RKO (cell line): ENCODE data around the gene TCF7L1.

Experiments
- DNase-seq: peaks from one replicate; pipeline ENCODE4 v3.0.0-alpha.2; 2016; ENCODE audit warnings: low spot score

TCF7L1 gene

DNA sequence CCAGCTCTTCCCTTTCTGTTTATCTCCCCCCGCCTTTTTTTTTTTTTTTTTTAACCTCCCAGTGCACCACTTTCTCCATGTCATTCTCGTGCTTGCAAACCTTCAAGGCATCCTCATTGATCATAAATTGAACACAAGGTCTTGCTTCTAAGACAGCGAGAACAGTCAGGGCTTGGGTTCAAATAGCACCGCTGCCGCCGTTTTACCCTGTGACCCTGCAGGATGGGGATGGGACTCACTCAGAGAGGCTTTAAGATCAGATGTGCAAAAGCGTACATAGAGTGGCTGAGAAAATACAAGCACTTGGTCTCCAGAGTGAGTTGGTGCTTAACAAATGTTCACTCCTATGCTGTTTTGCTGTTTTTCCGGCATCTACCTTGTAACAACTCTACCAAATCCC lies 93.6 kb downstream of the TCF7L1 start:
- DNase-seq: no peak

DNA sequence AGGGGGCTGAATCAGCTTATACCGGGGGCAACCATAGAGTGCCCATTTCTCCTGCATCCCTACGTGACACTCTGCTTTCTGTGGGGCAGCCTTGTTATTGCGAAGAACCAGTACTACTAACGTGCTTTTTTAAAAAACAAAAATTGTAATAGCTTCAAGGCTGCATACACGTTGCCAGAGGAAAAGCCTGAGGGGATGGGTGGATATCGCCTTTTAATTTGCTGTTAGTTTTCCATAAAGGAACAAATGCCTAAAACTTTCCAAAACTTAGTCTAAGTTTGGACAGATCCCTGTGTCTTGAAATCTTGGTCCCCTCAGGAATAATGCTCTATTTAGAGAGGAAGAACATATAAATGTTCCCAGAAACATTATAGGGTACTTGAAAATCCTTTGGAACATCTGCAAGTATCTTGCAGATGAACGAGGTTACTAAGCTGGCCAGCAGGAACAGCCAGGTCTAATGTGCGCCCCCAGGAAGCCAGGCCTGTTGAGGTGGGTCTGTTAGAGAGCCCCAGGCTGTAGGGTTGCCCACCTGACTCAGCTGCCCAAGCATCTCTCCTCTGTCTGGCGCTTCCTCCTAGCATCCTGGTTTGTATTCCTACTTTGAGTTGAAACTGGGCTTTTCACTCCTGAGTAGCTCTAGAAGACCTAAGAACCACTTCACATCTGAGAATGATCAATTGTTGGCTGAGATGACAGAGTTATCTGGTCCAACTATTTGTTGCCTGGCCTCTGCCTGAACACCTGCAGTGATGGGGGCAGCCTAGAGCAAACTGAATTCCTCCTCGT lies 97.7 kb downstream of the TCF7L1 start:
- no peak for DNase-seq

DNA sequence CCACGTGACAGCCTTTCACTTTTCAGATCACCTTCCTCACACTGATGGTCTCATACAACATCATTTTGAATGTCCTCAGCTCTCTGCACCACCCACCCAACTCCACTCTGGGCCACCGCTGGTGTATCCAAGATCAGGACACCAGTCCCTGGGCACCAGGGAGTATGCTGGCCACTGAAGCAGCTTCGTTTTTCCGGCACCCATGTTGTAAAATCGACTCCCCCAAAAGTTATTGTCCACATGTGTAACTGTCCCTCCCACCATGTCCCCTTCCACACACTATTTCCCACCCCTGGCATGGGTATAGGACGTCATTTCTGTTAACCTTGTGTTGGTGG lies 98.2 kb downstream of the TCF7L1 start:
- no peak for DNase-seq

DNA sequence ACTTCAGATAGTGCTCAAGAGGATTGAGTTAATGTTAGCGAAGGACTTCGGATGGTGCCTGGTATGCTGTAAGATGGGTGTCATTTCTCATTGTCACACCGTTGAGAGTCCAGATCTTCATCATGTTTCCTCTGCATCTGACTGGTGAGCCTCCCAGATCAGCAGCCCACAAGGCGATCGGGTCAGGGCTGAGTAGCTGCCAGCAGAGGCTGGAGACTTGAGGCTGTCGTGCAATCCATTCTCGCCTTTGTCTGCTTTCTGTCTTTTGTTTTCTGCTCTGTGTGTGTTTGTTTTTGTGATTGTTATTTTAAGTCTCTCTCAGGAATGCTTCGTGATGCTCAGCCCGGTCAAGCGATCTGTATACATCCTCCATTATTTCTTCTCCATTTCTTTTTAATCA lies 98.8 kb downstream of the TCF7L1 start:
- no peak for DNase-seq

DNA sequence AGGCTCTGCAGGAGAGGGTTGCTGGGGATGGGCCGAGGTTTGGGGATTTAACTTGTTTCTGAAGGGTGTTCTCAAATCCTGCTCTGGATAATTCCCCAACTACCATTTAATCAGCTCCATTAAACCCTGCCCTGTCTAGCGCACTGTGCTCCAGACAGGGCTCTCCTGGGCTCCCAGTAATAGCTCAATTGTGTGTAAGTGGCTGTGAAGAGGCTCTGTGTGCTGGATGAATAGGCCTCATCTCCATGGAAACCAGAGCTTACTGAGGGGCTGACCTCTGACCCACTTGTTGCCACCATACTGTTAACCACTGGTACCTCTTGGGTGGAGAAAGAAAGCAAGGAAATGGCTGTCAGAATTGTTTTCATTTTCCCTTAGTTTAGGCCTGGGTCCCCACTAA lies 101.7 kb downstream of the TCF7L1 start:
- no peak for DNase-seq

DNA sequence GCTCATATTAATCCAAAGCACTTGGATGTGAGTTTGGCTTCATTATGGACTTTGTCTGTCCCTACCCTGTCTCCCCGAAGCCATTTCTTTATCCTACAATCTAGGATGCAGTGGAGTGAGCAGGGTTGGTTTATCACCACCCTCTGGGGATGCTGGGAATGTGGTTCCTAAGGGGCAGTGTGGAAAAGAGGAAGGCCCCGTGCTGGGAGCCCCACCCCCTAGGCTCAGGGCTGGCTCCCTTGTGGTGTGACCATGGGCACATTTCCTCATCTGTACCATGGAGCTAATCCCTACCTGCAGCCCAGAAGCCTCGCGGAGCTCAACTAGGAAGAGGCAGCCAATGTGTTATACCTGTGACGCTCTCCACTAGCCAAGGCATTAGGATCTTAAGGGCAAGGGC lies 102.1 kb downstream of the TCF7L1 start:
- no peak for DNase-seq

DNA sequence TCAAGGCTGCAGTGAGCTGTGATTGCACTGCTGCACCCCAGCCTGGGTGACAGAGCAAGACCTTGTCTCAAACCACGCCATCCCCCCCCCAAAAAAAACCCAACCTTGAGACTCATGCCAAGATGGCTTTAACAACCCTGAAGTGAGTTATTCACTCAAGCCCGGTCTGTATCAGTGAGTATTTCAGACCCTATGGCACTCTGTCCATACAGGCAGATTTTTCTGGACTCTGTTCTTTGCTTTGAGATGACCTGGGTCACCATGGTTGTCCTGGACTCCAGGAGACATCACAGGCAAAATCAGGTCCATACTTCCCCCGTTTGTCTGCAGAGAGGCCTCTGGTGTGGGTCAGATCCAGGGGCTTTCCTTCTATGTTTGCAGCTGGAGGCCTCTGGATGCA lies 102.9 kb downstream of the TCF7L1 start:
- no peak for DNase-seq

DNA sequence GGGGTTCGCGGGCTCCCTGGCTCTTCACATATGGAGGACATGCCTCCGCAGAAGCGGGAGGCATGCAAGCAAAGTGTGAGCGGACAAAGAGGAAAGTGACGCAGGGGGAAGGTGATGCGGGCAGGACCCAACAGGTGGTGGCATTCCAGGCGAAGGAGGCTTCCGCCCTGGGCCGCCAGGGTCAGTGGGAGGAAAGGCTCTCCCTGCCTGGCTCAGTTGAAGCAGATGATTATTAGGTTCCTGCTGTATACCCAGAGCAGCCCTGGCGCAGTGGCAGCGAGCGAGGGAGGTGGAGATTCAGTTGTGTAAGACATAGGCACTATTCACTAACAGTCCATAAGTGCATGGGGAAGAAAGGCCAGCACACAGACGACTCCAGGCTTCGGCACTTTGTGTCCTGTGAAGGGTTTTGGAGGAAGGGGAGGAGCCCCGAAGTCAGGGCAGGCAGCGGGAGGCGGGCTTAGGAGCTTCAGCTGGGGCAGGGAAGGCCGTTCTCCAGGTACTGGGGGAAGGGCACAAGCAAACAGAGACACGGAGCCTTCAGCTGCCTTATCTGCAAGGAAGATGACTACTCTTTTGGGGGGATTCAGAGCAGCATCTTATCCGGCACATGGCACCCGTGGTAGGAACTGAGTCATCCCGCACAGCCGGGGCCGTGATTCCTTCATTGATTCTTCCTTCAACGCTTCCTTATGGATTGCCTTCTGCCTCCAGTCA lies 104.8 kb downstream of the TCF7L1 start:
- DNase-seq: no peak

DNA sequence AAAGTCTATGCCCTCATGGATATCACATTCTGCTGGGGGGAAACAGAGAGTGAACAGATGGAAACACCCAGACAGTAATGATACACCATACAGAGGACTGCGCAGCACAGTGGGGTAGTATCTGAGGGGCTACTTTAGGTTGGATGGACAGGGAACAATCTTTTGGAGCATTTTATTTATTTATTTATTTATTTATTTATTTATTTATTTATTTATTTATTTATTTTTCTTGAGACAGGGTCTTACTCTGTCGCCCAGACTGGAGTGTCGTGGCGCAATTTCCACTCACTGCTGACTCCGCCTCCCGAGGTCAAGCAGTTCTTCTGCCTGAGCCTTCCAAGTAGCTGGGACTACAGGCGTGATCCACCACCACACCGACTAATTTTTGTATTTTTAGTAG lies 105.4 kb downstream of the TCF7L1 start:
- DNase-seq: no peak

DNA sequence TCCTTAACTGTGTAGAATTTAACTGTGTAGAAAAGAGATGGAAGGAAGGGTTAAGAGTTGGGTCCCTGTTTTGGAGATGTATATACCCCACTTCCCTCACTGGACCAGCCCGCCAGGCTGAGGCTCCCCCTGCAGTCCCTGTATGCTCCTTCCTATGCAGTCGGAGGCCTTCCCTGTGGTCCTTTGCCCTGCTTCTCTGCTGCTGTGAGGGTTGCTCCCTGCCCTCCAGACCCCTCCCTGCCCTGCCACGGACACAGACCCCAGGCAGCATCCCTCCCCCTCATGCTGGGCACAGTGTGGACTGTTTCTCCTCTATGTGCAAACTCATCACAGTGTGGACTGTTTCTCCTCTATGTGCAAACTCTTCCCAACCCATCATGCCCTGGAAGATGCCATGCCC lies 105.9 kb downstream of the TCF7L1 start:
- no peak for DNase-seq

DNA sequence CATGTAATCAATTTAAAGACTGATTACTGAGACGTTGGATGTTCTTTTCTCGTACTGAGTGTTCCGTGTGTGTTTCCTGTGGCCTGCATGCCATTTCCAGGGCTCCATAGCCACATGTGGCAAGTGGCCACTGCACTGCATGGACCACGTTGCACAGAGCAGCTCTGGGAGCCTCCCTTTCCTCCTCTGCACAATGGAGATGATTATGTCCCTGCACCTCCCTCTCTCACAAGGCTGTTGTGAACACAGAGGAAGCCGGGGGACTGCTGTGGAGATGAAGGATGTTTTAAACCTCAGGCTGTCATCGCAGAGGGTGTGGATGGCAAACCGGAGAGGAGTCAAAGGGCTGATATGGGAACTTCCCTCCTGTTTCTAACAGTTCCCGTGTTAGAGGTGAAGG lies 106.9 kb downstream of the TCF7L1 start:
- no peak for DNase-seq

DNA sequence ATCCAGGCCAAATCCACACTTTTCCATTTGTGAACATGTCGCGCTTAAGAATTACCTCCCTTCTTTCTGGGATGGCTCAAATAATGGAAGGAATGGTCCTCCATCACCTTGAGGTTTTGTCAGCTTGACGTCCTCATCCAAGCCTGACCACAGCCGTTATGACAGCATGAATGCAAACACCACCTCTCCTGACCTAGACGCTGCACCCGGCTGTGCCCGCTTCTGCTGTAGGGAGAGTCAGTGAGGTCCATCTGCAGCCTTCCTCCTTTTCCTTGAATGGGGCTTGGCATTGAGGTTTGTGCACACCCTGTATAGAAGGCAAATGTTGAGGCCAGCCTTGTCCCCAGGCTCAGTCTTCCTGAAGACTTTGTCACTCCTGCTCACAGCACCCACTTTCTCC lies 109.1 kb downstream of the TCF7L1 start:
- DNase-seq: no peak

DNA sequence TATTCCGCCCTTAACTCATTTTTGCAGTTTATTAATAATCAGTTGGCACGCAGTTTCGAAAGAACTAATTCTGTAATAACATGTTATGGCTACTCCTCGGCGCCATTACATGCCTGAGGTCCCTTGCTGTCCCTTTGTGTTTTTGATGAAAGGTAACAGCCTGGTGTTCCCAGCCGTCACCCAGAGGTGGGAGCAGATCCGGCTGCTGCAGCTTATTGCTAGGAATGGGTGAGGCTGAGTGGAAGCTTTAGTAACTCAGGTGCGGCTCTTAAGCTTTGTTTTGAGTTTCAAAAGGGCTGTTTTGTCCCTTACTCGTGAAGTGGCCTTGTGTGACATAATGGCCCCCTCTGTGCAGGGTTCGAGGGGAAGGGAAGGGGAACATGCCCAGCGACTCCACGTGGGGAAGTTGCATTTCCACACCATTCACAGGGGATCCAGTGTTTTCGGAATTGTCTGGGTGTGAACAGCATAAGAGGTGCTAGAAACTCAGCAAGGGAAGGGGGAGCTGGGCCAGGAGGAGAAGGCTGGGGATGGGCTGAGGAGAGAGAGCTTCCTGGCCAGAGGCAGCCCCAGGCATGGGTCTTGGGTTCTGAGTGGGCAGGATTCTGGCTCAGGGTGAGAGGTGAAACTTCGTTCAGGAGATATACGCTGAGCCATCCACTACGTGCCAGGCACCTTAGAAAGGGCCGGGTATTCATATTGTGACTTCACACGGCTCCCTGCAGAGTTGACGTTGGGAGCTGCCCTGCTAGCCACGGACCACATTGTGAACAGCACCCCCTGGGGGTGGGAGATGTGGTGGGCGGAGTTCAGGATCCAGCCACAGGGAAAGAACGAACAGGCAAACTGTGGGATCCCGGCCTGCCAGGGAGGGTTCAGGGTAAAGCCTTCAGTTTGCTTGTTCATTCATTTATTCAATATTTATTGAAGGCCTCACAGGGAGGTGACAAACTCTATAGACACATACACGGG lies 110.2 kb downstream of the TCF7L1 start:
- DNase-seq: no peak

DNA sequence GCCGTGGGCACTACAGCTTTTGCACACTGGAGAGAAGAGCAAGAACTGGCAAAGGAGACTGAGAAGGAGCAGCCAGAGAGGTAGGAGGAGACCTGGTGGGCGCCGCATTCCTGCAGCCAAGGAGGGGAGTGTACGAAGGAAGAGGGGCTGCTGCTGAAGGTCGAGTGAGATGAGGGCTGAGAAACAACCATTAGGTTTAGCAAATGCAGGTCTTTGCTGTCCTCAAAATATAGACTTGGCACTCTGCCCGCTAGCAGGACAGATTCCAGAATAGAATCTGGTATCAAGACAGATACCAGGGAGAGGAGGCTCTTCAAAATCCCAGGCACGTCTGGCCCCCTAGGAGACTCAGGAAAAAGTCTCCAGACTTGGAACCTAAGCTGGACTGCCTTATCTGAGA lies 111.6 kb downstream of the TCF7L1 start:
- no peak for DNase-seq

DNA sequence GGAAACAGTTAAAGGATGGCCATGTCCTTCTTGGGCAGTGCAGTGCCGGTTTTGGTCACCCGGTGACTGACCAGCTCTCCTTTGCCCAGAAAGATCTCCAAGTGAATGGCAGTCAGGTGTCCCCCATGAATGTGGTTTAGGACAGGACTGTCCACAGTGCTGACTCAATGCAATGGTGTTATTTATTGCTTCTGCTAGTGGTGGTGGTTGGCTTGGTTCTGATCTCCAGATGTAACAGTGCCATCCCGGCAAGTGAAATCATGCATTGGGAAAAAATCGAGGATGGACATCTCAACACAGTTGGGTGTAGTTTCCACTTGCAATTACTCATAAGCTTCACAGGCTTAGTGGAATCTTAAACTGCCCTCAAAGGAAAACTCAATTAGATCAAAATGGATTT lies 112.7 kb downstream of the TCF7L1 start:
- no peak for DNase-seq

DNA sequence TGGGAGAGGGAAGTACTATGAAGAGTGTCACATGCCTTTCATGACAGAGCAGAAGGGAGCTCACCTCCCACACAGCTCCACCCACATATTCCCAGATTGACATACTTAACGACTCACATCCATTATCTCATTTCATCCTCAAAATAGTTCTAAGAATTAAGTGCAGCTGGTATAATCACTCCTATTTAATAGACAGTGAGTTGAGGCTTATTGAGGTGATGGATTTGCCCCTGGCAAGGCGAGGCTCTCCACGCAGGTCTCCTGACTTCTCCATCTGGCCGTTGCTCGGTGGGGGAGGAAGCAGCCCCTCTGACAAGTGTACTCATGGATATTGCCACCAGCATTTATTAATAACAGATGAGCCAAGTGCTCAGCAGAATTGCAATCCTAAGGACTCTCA lies 113.2 kb downstream of the TCF7L1 start:
- no peak for DNase-seq

DNA sequence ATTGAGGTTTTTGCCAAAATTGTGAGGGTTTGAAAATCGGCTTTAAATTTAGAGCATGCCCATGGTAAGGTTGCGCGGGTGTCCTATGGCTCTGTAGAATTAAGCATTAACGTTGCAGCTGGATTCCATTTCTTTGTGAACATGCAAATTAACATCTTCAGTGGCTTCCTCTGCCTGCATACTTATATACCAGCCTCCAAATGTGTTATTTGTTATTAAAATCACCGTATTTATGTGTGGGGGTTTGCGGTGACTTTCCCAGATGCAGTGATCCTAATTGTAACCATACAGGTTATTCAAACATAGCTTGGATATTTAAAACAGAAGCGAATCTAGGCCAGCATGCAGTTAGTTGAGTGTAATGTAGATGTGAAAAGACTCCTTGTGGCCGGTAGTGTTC lies 114.4 kb downstream of the TCF7L1 start:
- DNase-seq: no peak

DNA sequence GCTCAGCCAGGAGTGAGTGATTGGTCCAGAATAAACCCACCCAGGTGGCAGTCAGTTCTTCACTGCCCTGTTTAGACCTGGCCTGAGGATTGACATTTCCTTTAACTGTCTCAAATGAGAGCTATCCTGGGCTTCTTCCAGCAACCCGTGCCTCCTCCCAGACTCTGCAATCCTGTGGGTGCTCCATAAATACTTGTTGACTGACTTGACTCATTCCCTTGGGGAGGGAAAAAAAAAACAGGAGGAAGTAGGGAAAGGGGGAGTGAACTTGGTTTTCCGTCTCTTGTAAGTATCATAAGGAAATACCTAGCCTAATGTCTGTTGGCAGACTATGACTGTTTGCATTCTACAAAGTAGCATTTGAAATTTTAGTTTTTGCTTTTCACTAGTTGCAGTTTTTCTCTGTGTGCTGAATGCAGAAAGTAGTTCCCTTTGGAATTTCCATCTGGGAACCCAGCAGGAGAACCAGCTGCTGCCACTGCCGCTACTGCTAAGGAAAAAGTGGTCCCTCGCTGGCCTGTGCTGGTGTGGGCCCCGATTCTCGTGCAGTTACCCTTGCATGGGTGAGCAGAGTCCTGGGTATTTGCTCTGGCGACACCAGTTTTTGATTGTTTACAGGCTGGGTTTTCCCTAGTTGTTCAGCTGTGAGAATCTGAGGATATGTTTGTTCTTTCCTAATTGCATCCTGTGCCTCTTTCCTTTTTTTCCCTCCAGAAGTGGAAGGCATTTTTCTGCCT lies 115.7 kb downstream of the TCF7L1 start:
- no peak for DNase-seq

DNA sequence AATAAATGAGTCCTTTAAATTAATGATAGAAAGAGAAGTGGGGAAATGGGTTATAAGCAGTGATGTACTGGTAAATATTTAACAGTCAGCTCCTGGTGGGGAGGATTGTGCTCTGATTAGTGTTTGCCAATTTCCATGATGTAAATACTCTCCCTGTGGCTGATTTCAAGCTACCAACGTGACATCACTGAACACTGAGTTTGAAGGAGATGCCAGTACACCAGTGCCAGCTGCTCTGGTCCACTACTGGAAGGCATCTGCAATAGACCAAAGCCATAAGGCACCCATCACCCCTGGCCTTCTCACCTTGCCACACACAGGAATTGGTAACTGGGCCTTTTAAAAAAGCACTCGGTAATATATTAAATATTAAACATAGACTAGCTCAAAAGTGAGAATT lies 116.9 kb downstream of the TCF7L1 start:
- no peak for DNase-seq

DNA sequence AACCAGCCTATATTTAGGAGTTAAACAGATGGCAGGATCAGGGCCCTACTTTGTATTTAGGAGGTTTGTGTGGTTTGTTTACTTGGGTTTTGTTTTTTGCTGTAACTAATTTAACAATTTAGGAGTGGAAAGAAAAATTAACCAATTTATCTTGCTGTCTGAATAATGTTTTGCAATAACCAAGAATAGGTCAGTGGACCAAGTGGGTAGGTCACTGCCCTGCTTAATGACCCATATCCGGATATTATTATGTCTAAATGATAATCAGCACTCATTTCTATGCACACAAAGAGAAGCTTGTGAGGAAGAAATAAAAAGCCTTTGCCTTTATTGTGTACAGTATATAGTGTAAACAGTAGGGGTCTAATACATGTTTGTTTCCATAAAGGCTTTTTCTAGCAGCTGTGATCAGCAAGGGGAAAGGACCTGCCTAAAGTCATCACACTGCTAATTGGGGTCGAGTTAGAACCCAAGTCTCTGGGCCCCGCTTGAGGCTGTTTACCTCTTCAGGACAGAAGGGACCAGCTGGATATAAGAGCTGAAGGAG lies 118.0 kb downstream of the TCF7L1 start:
- no peak for DNase-seq

DNA sequence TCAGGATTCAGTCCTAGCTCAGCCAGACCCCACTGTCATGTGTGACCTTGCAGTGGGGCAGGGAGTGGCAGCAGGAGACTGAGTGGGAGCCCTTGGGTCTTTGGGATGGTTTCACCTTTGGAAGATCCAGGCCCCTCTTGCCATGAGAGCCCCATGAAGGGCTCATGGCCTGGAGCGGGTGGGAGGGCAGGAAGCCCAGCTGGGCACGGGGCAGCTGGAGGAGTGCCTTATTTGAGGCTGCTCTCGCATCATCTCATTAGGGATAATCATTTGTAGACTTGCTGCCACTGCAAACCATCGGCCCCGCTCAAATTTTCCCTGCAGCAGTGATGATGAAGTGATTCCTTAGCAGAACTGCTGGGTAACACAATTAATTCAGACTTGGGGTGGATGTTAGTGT lies 120.7 kb downstream of the TCF7L1 start:
- DNase-seq: no peak
